HEK293 (cell line): Measurements from ENCODE around the gene ADD1.

Source experiments
- CTCF ChIA-PET: fragments of 350-600 bp; formaldehyde crosslinking; extraction: SDS; loops from one replicate; lab custom pipeline; 2021; ENCODE audit warnings: antibody characterized with exemption; lab: Yijun Ruan, JAX
- POLR2A ChIA-PET: fragments of 300-600 bp; formaldehyde crosslinking; extraction: SDS; loops from one replicate; lab custom pipeline; 2020; ENCODE audit warnings: antibody characterized with exemption, inconsistent platforms; lab: Yijun Ruan, JAX
- H3K27ac ChIP-seq: fragments of 200-500 bp; sonication (Bioruptor generic); 2 replicates; pipeline ENCODE4 v1.5.1; 2014; ENCODE audit warnings: low read depth, low read length, control low read depth, inconsistent platforms; ENCODE audit errors: extremely low read depth
- H3K36me3 ChIP-seq, 2 experiments: fragments of 200-500 bp in 1 of 2; sonication (Bioruptor generic) in 1 of 2; 1 replicate in 1 of 2; 2 replicates in 1 of 2; pipeline ENCODE4 v1.5.1; 2014 to 2017; ENCODE audit warnings: inconsistent platforms in 2 of 2, low read length in 2 of 2; ENCODE audit not compliant: control insufficient read depth in 2 of 2, insufficient read depth in 1 of 2
- H3K4me1 ChIP-seq: fragments of 200-500 bp; sonication (Bioruptor generic); 2 replicates; pipeline ENCODE4 v1.5.1; 2014; ENCODE audit warnings: mild to moderate bottlenecking, low read length, inconsistent platforms; ENCODE audit not compliant: control insufficient read depth, insufficient read depth
- H3K4me3 ChIP-seq: 2 replicates; pipeline ENCODE4 v1.5.1; 2011; ENCODE audit warnings: low read depth, mild to moderate bottlenecking, control low read depth, low read length, moderate library complexity
- H3K9me3 ChIP-seq: fragments of 200-500 bp; sonication (Bioruptor generic); 2 replicates; pipeline ENCODE4 v1.5.1; 2014; ENCODE audit warnings: low read depth, low read length, inconsistent platforms; ENCODE audit not compliant: control insufficient read depth, insufficient read depth
- BCL6B ChIP-seq: fragments of 450-650 bp; formaldehyde crosslinking; IDR thresholded peaks from 2 replicates; pipeline ENCODE4 v1.5.1; 2017; ENCODE audit warnings: missing biosample characterization, missing genetic modification characterization
- GFI1B ChIP-seq: fragments of 450-650 bp; formaldehyde crosslinking; IDR thresholded peaks from 2 replicates; pipeline ENCODE4 v1.5.1; 2016; ENCODE audit warnings: missing biosample characterization, missing genetic modification characterization
- GLIS1 ChIP-seq: fragments of 450-650 bp; formaldehyde crosslinking; IDR thresholded peaks from 2 replicates; pipeline ENCODE4 v1.5.1; 2016; ENCODE audit warnings: missing biosample characterization, missing genetic modification characterization
- IKZF3 ChIP-seq: fragments of 450-650 bp; IDR thresholded peaks from 2 replicates; pipeline ENCODE4 v1.5.0; 2018; ENCODE audit warnings: missing biosample characterization, mild to moderate bottlenecking, missing genetic modification characterization, moderate library complexity
- KLF7 ChIP-seq: fragments of 450-650 bp; formaldehyde crosslinking; IDR thresholded peaks from 2 replicates; pipeline ENCODE4 v1.5.1; 2016; ENCODE audit warnings: missing biosample characterization, missing genetic modification characterization, borderline replicate concordance
- MZF1 ChIP-seq: fragments of 450-650 bp; formaldehyde crosslinking; IDR thresholded peaks from 2 replicates; pipeline ENCODE4 v1.5.1; 2017; ENCODE audit warnings: missing biosample characterization, missing genetic modification characterization, borderline replicate concordance
- SP3 ChIP-seq: fragments of 450-650 bp; formaldehyde crosslinking; IDR thresholded peaks from 2 replicates; pipeline ENCODE4 v1.5.1; 2016; ENCODE audit warnings: missing biosample characterization, missing genetic modification characterization
- ZFP69B ChIP-seq: fragments of 450-650 bp; formaldehyde crosslinking; IDR thresholded peaks from 2 replicates; pipeline ENCODE4 v1.5.1; 2016; ENCODE audit warnings: missing biosample characterization, missing genetic modification characterization
- ZIC2 ChIP-seq: fragments of 450-650 bp; formaldehyde crosslinking; IDR thresholded peaks from 2 replicates; pipeline ENCODE4 v1.5.1; 2016; ENCODE audit warnings: missing biosample characterization, missing genetic modification characterization
- ZNF155 ChIP-seq: fragments of 450-650 bp; formaldehyde crosslinking; IDR thresholded peaks from 2 replicates; pipeline ENCODE4 v1.5.1; 2016; ENCODE audit warnings: missing biosample characterization, missing genetic modification characterization
- ZNF16 ChIP-seq: fragments of 450-650 bp; formaldehyde crosslinking; IDR thresholded peaks from 2 replicates; pipeline ENCODE4 v1.5.1; 2016; ENCODE audit warnings: low read depth, missing biosample characterization, missing genetic modification characterization
- ZNF184 ChIP-seq: fragments of 450-650 bp; IDR thresholded peaks from 2 replicates; pipeline ENCODE4 v1.5.1; 2018; ENCODE audit warnings: missing biosample characterization, mild to moderate bottlenecking, missing genetic modification characterization
- ZNF221 ChIP-seq: fragments of 450-650 bp; formaldehyde crosslinking; IDR thresholded peaks from 2 replicates; pipeline ENCODE4 v1.5.1; 2017; ENCODE audit warnings: missing biosample characterization, missing genetic modification characterization, borderline replicate concordance
- ZNF266 ChIP-seq: fragments of 450-650 bp; formaldehyde crosslinking; IDR thresholded peaks from 2 replicates; pipeline ENCODE4 v1.5.1; 2016; ENCODE audit warnings: missing biosample characterization, missing genetic modification characterization, low read depth
- ZNF341 ChIP-seq: fragments of 450-650 bp; formaldehyde crosslinking; IDR thresholded peaks from 2 replicates; pipeline ENCODE4; 2016; ENCODE audit warnings: low read depth, missing biosample characterization, missing genetic modification characterization
- ZNF514 ChIP-seq: fragments of 450-650 bp; formaldehyde crosslinking; IDR thresholded peaks from 2 replicates; pipeline ENCODE4 v1.5.1; 2016; ENCODE audit warnings: missing biosample characterization, missing genetic modification characterization
- ZNF518A ChIP-seq: fragments of 450-650 bp; formaldehyde crosslinking; conservative IDR thresholded peaks from 2 replicates; pipeline ENCODE4 v1.5.1; 2016; ENCODE audit warnings: low read depth, missing biosample characterization, missing genetic modification characterization
- ZNF580 ChIP-seq: fragments of 450-650 bp; formaldehyde crosslinking; IDR thresholded peaks from 2 replicates; pipeline ENCODE4 v1.5.1; 2016; ENCODE audit warnings: missing biosample characterization, missing genetic modification characterization
- ZNF645 ChIP-seq: fragments of 450-650 bp; formaldehyde crosslinking; IDR thresholded peaks from 2 replicates; pipeline ENCODE4; 2016; ENCODE audit warnings: missing biosample characterization, missing genetic modification characterization
- ZNF777 ChIP-seq: fragments of 450-650 bp; formaldehyde crosslinking; IDR thresholded peaks from 2 replicates; pipeline ENCODE4 v1.5.1; 2017; ENCODE audit warnings: missing biosample characterization, missing genetic modification characterization, borderline replicate concordance
- ZNF843 ChIP-seq: fragments of 450-650 bp; formaldehyde crosslinking; IDR thresholded peaks from 2 replicates; pipeline ENCODE4 v1.5.1; 2016; ENCODE audit warnings: missing biosample characterization, missing genetic modification characterization
- ZSCAN18 ChIP-seq: fragments of 450-650 bp; formaldehyde crosslinking; IDR thresholded peaks from 2 replicates; pipeline ENCODE4 v1.5.1; 2016; ENCODE audit warnings: missing biosample characterization, missing genetic modification characterization

Gene ADD1

GRCh38 chr4:2820216-2820982 lies 23.2 kb upstream of the ADD1 start:
- TF ChIP-seq MZF1 (tag by site-specific recombination) (no peak), ZFP69B (tag by site-specific recombination) (no peak), ZNF341 (tag by site-specific recombination) (no peak), ZNF518A (no peak), GFI1B (tag by site-specific recombination) (no peak), KLF7 (no peak), SP3 (tag by site-specific recombination) (no peak)
- TF ChIP-seq, all 188 proteins: peak for 0
- H3K4me1 ChIP-seq = no peaks in the 10 kb centered on the region
- ChIA-PET CTCF (no interaction called here), POLR2A (no interaction called here)
- no peaks in the 10 kb centered on the region for H3K9me3 ChIP-seq
- H3K4me3 ChIP-seq = no peak overlapping the region
- no peak overlapping the region for H3K27ac ChIP-seq
- H3K36me3 ChIP-seq = peaks cover 0 to 49% of the 10 kb centered on the region in 2 experiments; a peak in 1 of 3 replicates

- TF ChIP-seq ZNF580 (no peak), ZSCAN18 (no peak), GLIS1 (tag by site-specific recombination) (0 out of 2 replicates have a peak, but pooled peaks have one; percentile 16), ZNF777 (no peak), ZIC2 (tag by site-specific recombination) (peak; percentile 44)
- ChIA-PET POLR2A (no interaction called here), CTCF (no interaction called here)
- Histone ChIP-seq H3K27ac (no peak overlapping the region), H3K9me3 (no peaks in the 10 kb centered on the region), H3K4me3 (no peak overlapping the region), H3K4me1 (no peaks in the 10 kb centered on the region), H3K36me3 (peaks cover 0 to 72% of the 10 kb centered on the region in 2 experiments; a peak in 1 of 3 replicates)
Observed at GRCh38 chr4:2822461-2823300, 21.0 kb upstream of the ADD1 start.

GRCh38 chr4:2823301-2823670 lies 20.4 kb upstream of the ADD1 start:
- POLR2A ChIA-PET = no interaction called here
- TF ChIP-seq ZNF16 (no peak), ZNF184 (tag by site-specific recombination) (no peak), ZNF155 (no peak), ZNF843 (tag by site-specific recombination) (no peak), BCL6B (tag by site-specific recombination) (no peak), ZNF221 (tag by site-specific recombination) (no peak), ZNF645 (no peak), ZNF266 (tag by site-specific recombination) (no peak), IKZF3 (tag by site-specific recombination) (no peak), ZNF514 (tag by site-specific recombination) (no peak)

More at GRCh38 chr4:2823301-2823670, 20.4 kb upstream of the ADD1 start:
- CTCF ChIA-PET = no interaction called here
- no peaks in the 10 kb centered on the region for H3K9me3 ChIP-seq
- no peaks in the 10 kb centered on the region for H3K4me1 ChIP-seq
- no peak overlapping the region for H3K27ac ChIP-seq
- H3K36me3 ChIP-seq = peaks cover 0 to 77% of the 10 kb centered on the region in 2 experiments; a peak in 1 of 3 replicates
- H3K4me3 ChIP-seq = no peak overlapping the region
